ENCODE measurements around the gene ETV6. TPM values are rescaled to one million over a fixed set of nuclear protein-coding genes. Genes with fewer than 3 reads are reported as not detected.
A peak's percentile ranks its signal among the peaks of the same experiment; 100 is the strongest.

The ETV6 gene
- polyA plus RNA-seq, 2 of the 4 experiments (the other 2 are of a cell fraction): 4.0 to 7.0 TPM

DNA sequence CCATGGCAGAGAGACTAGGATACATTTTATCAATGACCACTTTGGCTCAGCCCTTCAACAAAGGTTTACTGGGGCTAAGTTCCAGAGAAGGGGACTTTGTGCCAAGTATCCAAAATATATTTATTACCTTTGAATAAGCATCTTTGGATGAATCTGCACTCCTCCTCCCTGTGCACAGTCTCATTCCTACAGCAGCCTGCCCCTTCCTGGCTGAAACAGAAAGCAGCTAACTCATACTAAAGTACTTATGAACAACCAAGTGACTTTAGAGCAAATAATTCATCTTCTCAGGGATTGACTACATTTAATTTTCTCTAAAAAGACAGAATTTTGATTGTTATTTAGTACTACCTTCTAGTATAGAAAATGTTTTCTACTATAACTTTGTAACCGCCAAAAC is 47.8 kb upstream of the ETV6 start (continued):
- no peak for TF ChIP-seq CBX2 (IDR thresholded peaks at IDR 0.05; ENCODE audit: borderline replicate concordance, low read depth)

DNA sequence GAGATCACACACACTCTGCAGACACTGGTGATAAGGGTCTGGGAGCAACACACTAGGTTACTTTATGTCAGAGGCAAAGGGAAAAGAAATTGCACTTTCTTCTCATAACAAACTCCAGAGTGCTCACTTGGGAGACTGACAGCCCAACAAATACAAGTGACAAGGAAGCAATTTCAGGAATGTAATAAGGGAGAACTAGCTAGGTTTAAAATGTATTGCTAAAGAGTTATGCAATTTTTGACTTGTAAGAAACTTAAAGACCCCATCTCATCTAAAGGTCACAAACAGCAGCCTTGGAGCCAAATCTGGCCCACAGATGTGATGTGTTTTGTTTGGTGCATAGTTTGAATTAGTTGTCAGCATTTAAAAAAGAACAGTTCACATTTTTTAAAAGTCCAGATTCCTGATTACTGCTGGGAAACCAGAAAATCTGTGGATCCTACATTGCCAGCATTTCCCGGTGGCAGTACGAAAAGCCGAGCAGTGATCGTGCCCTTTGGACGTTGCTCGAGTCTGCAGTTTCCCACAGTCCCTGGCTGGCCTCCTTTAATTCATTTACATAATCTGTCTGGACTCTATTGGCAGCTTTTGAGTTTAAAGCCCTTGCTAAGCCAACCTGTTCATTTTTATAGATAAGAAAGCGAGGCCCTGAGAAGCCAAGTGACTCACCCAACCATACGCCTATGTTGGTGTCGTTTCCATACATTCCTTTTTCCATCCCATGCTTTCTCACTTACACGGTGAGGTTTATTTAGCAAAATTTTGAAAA is 42.0 kb upstream of the ETV6 start:
- DNase-seq (ENCODE audit: low read depth in 1 of 2, low spot score in 1 of 2) (no peak), FAIRE-seq (no peak), ATAC-seq (no peak)
- 87% methylated on average over 10 of the region's 10 CpGs for WGBS (ENCODE audit: missing lambda C conversion rate)
- Histone ChIP-seq H3K9me3 (no peaks in the 10 kb centered on the region), H3K4me2 (no peak overlapping the region), H3K4me1 (no peaks in the 10 kb centered on the region), H3K4me3 (no peak overlapping the region), H3K27ac (no peak overlapping the region)
- POLR2A ChIA-PET: no interaction called here
- CTCF ChIA-PET: interaction anchor here (1.5 kb wide), 1 partner anchor 12 kb away, joined by 3 read pairs; no protein-coding TSS in a partner anchor
- TF ChIP-seq MAFK (IDR thresholded peaks at IDR 0.05; ENCODE audit: partially characterized antibody): no peak
- no peak for TF ChIP-seq EHF (CRISPR knock-in tag; IDR thresholded peaks at IDR 0.05)
- TF ChIP-seq RCOR1 (IDR thresholded peaks at IDR 0.05; ENCODE audit: low read depth, low read length): no peak

DNA sequence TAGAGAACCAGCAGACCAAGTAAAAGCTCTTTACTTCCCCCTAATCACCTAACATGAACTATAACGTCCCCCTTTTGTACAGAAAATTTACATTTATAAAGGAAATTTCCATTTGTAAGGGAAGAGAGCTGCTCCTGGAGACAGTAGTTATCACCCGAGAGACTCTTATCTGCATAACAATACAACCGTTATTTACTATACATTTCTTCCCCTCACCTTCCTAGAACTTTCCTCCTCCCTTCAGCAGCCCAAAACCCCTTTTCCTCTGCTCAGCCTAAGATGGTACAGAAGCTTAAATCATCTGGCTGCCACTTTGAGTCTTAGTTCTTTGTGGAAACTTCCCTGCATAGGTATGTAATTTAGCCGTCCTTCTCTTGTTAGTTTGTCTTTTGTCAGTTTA is 40.4 kb upstream of the ETV6 start:
- ChIA-PET CTCF (interaction anchor here (0.6 to 1.5 kb wide), 3 partner anchors 14 to 1096 kb away, joined by 3 to 4 read pairs (median 3); no protein-coding TSS in a partner anchor), POLR2A (no interaction called here)
- FAIRE-seq (no peak), ATAC-seq (no peak), DNase-seq (ENCODE audit: low read depth in 1 of 2, low spot score in 1 of 2) (no peak)
- no peaks in the 10 kb centered on the region for H3K4me1 ChIP-seq
- H3K27ac ChIP-seq: no peak overlapping the region
- H3K4me3 ChIP-seq: no peak overlapping the region
- TF ChIP-seq HOXB13 (CRISPR knock-in tag; IDR thresholded peaks at IDR 0.05; ENCODE audit: low read depth): no peak
- TF ChIP-seq, protein P1, sequence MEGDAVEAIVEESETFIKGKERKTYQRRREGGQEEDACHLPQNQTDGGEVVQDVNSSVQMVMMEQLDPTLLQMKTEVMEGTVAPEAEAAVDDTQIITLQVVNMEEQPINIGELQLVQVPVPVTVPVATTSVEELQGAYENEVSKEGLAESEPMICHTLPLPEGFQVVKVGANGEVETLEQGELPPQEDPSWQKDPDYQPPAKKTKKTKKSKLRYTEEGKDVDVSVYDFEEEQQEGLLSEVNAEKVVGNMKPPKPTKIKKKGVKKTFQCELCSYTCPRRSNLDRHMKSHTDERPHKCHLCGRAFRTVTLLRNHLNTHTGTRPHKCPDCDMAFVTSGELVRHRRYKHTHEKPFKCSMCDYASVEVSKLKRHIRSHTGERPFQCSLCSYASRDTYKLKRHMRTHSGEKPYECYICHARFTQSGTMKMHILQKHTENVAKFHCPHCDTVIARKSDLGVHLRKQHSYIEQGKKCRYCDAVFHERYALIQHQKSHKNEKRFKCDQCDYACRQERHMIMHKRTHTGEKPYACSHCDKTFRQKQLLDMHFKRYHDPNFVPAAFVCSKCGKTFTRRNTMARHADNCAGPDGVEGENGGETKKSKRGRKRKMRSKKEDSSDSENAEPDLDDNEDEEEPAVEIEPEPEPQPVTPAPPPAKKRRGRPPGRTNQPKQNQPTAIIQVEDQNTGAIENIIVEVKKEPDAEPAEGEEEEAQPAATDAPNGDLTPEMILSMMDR (IDR thresholded peaks at IDR 0.05): no peak
- no peak for TF ChIP-seq MAX (IDR thresholded peaks at IDR 0.05)
- TF ChIP-seq CEBPB (IDR thresholded peaks at IDR 0.05): no peak
- TF ChIP-seq, protein P2, sequence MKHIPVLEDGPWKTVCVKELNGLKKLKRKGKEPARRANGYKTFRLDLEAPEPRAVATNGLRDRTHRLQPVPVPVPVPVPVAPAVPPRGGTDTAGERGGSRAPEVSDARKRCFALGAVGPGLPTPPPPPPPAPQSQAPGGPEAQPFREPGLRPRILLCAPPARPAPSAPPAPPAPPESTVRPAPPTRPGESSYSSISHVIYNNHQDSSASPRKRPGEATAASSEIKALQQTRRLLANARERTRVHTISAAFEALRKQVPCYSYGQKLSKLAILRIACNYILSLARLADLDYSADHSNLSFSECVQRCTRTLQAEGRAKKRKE (CRISPR knock-in tag; IDR thresholded peaks at IDR 0.05; ENCODE audit: low read depth): no peak
- TF ChIP-seq CBX2 (IDR thresholded peaks at IDR 0.05; ENCODE audit: borderline replicate concordance, low read depth): no peak
- TF ChIP-seq HOXA7 (CRISPR knock-in tag; IDR thresholded peaks at IDR 0.05): no peak
- TF ChIP-seq FOXS1 (CRISPR knock-in tag; IDR thresholded peaks at IDR 0.05): no peak
- no peak for TF ChIP-seq CHD4 (IDR thresholded peaks at IDR 0.05; ENCODE audit: borderline replicate concordance)
- TF ChIP-seq ZFP36 (IDR thresholded peaks at IDR 0.05; ENCODE audit: borderline replicate concordance, partially characterized antibody): no peak
- WGBS (ENCODE audit: missing lambda C conversion rate): 66% methylated on average over 4 of the region's 4 CpGs
- no peak overlapping the region for H3K4me2 ChIP-seq
- no peaks in the 10 kb centered on the region for H3K9me3 ChIP-seq

DNA sequence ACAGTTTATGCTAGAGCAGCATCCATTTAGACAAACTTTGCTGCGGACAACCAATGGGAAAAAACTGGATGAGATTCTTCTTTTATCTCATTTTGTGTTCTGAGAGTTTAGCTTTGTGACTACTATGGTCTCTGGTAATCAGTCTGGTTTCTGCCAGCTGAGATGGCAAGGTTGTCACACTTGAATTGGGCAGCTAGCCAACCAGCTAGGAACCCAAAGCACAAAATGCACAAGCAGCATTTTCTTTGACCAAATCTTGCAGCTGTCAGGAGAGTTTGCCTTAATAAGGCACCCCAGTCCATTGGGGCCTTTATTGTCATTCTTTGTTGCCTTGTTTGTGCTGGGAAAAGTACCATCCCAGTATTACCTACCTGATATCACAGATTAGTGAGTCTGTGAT is 34.0 kb upstream of the ETV6 start:
- DNase-seq (ENCODE audit: low read depth in 1 of 2, low spot score in 1 of 2): no peak
- Histone ChIP-seq H3K27ac (no peak overlapping the region), H3K4me2 (no peak overlapping the region), H3K9me3 (no peaks in the 10 kb centered on the region), H3K4me3 (no peak overlapping the region), H3K4me1 (no peaks in the 10 kb centered on the region)
- WGBS (ENCODE audit: missing lambda C conversion rate): 100% methylated on average over 1 of the region's 1 CpG
- FAIRE-seq: no peak
- ChIA-PET CTCF (interaction anchor here (1.1 to 1.2 kb wide), 2 partner anchors 247 to 418 kb away, joined by 3 read pairs; no protein-coding TSS in a partner anchor), POLR2A (no interaction called here)
- no peak for ATAC-seq
- TF ChIP-seq MAFK (IDR thresholded peaks at IDR 0.05; ENCODE audit: partially characterized antibody) (peak; percentile 45), HEYL (CRISPR knock-in tag; IDR thresholded peaks at IDR 0.05) (no peak)

DNA sequence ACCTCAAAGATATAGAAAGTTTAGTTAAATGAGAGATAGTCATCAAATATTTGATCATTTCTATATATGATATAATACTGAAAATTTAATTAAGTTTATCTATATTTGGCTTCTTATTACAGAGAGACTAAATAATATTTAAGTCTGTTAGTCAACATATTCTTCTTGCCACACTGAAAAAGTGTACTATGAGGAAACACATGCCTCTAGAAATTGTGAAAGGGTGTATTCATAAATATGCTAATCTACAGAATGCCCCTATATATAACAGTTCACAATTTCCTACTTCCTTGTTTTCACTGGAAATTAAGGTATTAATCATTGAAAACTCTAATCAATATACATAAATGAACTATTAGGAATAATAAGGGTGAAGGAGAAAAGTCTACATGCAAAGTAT is 31.4 kb upstream of the ETV6 start:
- ChIA-PET POLR2A (no interaction called here), CTCF (interaction anchor here (1.2 kb wide), 1 partner anchor 24 kb away, joined by 3 read pairs; no protein-coding TSS in a partner anchor)
- ATAC-seq: no peak
- TF ChIP-seq MAFK (IDR thresholded peaks at IDR 0.05; ENCODE audit: partially characterized antibody): no peak
- no peak for TF ChIP-seq PHF8 (IDR thresholded peaks at IDR 0.05; ENCODE audit: borderline replicate concordance, low read depth)
- TF ChIP-seq, protein P1 (IDR thresholded peaks at IDR 0.05): no peak
- TF ChIP-seq, protein P3, sequence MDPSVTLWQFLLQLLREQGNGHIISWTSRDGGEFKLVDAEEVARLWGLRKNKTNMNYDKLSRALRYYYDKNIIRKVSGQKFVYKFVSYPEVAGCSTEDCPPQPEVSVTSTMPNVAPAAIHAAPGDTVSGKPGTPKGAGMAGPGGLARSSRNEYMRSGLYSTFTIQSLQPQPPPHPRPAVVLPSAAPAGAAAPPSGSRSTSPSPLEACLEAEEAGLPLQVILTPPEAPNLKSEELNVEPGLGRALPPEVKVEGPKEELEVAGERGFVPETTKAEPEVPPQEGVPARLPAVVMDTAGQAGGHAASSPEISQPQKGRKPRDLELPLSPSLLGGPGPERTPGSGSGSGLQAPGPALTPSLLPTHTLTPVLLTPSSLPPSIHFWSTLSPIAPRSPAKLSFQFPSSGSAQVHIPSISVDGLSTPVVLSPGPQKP (IDR thresholded peaks at IDR 0.05; ENCODE audit: low read depth, low read length): no peak
- no peak for TF ChIP-seq HOXB13 (CRISPR knock-in tag; IDR thresholded peaks at IDR 0.05; ENCODE audit: low read depth)
- no peak for TF ChIP-seq JUN (IDR thresholded peaks at IDR 0.05)
- no peak for TF ChIP-seq JUNB (IDR thresholded peaks at IDR 0.05)
- no peak for TF ChIP-seq SREBF2 (IDR thresholded peaks at IDR 0.05)
- no peak for TF ChIP-seq SMC3 (IDR thresholded peaks at IDR 0.05)
- no peak for TF ChIP-seq RAD21 (conservative IDR thresholded peaks at IDR 0.05 in 1 of 2, IDR thresholded peaks at IDR 0.05 in 1 of 2)
- TF ChIP-seq HOXA7 (CRISPR knock-in tag; IDR thresholded peaks at IDR 0.05): no peak

More for the DNA sequence above, 31.4 kb upstream of the ETV6 start:
- FAIRE-seq (no peak), DNase-seq (ENCODE audit: low read depth in 1 of 2, low spot score in 1 of 2) (no peak)
- no peak overlapping the region for H3K27ac ChIP-seq
- no peaks in the 10 kb centered on the region for H3K4me1 ChIP-seq
- H3K9me3 ChIP-seq: no peaks in the 10 kb centered on the region
- no peak overlapping the region for H3K4me2 ChIP-seq
- no peak overlapping the region for H3K4me3 ChIP-seq

Measured in A549 (cell line).